Uterus (tissue), 4 donors: Measurements from ENCODE around the gene DCAF10. TPM values are rescaled to one million over a fixed set of nuclear protein-coding genes. Genes with fewer than 3 reads are reported as not detected.

ENCODE experiments used
- DNase-seq, 2 donors: peaks; one replicate each; pipeline ENCODE4 v3.0.0-alpha.2; 2019 to 2020
- H3K27ac ChIP-seq, 2 donors: fragments of 200-600 bp; sonication (generic); 1 replicate in 1 of 2; 2 replicates in 1 of 2; pipeline ENCODE4 v1.5.1; 2016 to 2018
- H3K27me3 ChIP-seq, 2 donors: fragments of 200-600 bp; sonication (generic); one replicate each; pipeline ENCODE4 v1.5.1; 2018 to 2019; ENCODE audit warnings: control low read depth in 1 of 2
- H3K36me3 ChIP-seq, 2 donors: fragments of 200-600 bp; sonication (generic); one replicate each; pipeline ENCODE4 v1.5.1; 2019; ENCODE audit warnings: control low read depth in 1 of 2
- H3K4me1 ChIP-seq, 2 donors: fragments of 200-600 bp; sonication (generic); one replicate each; pipeline ENCODE4 v1.5.1; 2018 to 2019; ENCODE audit warnings: control low read depth in 1 of 2
- H3K4me3 ChIP-seq, 2 donors: fragments of 200-600 bp; sonication (generic); 1 replicate in 1 of 2; 2 replicates in 1 of 2; pipeline ENCODE4 v1.5.1; 2018 to 2019; ENCODE audit warnings: mild to moderate bottlenecking in 1 of 2
- H3K9me3 ChIP-seq, 2 donors: fragments of 200-600 bp; sonication (generic); one replicate each; pipeline ENCODE4 v1.5.1; 2019; ENCODE audit warnings: control low read depth in 1 of 2
- CTCF ChIP-seq, 4 experiments: fragments of 200-600 bp in 2 of 4; fragments of 450-650 bp in 2 of 4; sonication (generic) in 2 of 4; IDR thresholded peaks; one replicate each; pipeline ENCODE4 v1.5.1; 2016 to 2019; ENCODE audit warnings: antibody characterized with exemption in 4 of 4, mild to moderate bottlenecking in 2 of 4, moderate library complexity in 1 of 4
- POLR2A ChIP-seq, 2 donors: fragments of 450-650 bp; IDR thresholded peaks; one replicate each; pipeline ENCODE4 v1.6.1; 2016; ENCODE audit warnings: antibody characterized with exemption in 2 of 2, mild to moderate bottlenecking in 1 of 2, moderate library complexity in 1 of 2
- intact Hi-C: fragments of 100-400 bp; cut with DNase I; formaldehyde crosslinking; loops from one replicate; pipeline ENCODE4 v1.15.1; 2023; ENCODE audit warnings: low total_unique reads
- total RNA-seq, 4 donors: library from RNA; depleted of rRNA in 3 of 4; stranded (reverse); fragments of >200 nt in 3 of 4; gene quantifications; one replicate each; pipeline versions ENCODE4 v1.1.0 to v1.2.4, GENCODE V29; 2014 to 2023
- donor health status: DM: yes; HTN: yes; CAD: no.

The DCAF10 gene
- total RNA-seq, 4 donors from 2014 or later = 10.8 to 34.8 (median 29.6) TPM

- DNase-seq = peak; percentile 82 to 83
- Histone ChIP-seq H3K36me3 (no peaks in the 10 kb centered on the region), H3K4me1 (no peaks in the 10 kb centered on the region), H3K4me3 (peak within 1 kb of the TSS; percentile 95 to 96), H3K9me3 (no peaks in the 10 kb centered on the region), H3K27ac (peak within 1 kb of the TSS; percentile 70 to 88), H3K27me3 (no peaks in the 10 kb centered on the region)
- TF ChIP-seq POLR2A (IDR thresholded peaks at IDR 0.05) = peak; percentile 28 to 51
- TF ChIP-seq CTCF (IDR thresholded peaks at IDR 0.05) = no peak
- intact Hi-C loops = no loop called here
These were observed 15.7 kb upstream of the DCAF10 start, which contains the start of gene EXOSC3 for GRCh38 chr9:37784616-37785483. TSS of gene EXOSC3 (minus strand) at chr9:37785064. CDS start at chr9:37785044, 20 bp downstream.

GRCh38 chr9:37787059-37787458, 13.5 kb upstream of the DCAF10 start:
- intact Hi-C loops = no loop called here
- no peak for DNase-seq
- H3K4me3 ChIP-seq = no peak overlapping the region
- no peaks in the 10 kb centered on the region for H3K36me3 ChIP-seq
- no peaks in the 10 kb centered on the region for H3K27me3 ChIP-seq
- H3K4me1 ChIP-seq = no peaks in the 10 kb centered on the region
- H3K9me3 ChIP-seq = no peaks in the 10 kb centered on the region
- no peak overlapping the region for H3K27ac ChIP-seq
- TF ChIP-seq CTCF (IDR thresholded peaks at IDR 0.05) (no peak), POLR2A (IDR thresholded peaks at IDR 0.05) (no peak)

GRCh38 chr9:37788332-37788731, 12.3 kb upstream of the DCAF10 start:
- no peak for DNase-seq
- Histone ChIP-seq H3K27me3 (no peaks in the 10 kb centered on the region), H3K9me3 (no peaks in the 10 kb centered on the region), H3K36me3 (no peaks in the 10 kb centered on the region), H3K4me3 (no peak overlapping the region), H3K4me1 (no peaks in the 10 kb centered on the region), H3K27ac (no peak overlapping the region)
- TF ChIP-seq POLR2A (IDR thresholded peaks at IDR 0.05) (no peak), CTCF (IDR thresholded peaks at IDR 0.05) (no peak)
- intact Hi-C loops = no loop called here

GRCh38 chr9:37790096-37790495, 10.5 kb upstream of the DCAF10 start:
- no peaks in the 10 kb centered on the region for H3K4me1 ChIP-seq
- intact Hi-C loops = no loop called here

More at GRCh38 chr9:37790096-37790495, 10.5 kb upstream of the DCAF10 start:
- Histone ChIP-seq H3K27ac (no peak overlapping the region), H3K4me3 (no peak overlapping the region), H3K36me3 (no peaks in the 10 kb centered on the region), H3K27me3 (no peaks in the 10 kb centered on the region), H3K9me3 (no peaks in the 10 kb centered on the region)
- TF ChIP-seq CTCF (IDR thresholded peaks at IDR 0.05) (no peak), POLR2A (IDR thresholded peaks at IDR 0.05) (no peak)
- no peak for DNase-seq
